ENCODE data around the gene ROR1. TPM values are rescaled to one million over a fixed set of nuclear protein-coding genes. Genes with fewer than 3 reads are reported as not detected.
A peak's percentile ranks its signal among the peaks of the same experiment; 100 is the strongest.

ROR1 gene
- total RNA-seq, 1 donor from 2014 or later: 30.3 TPM

- Histone ChIP-seq H3K27ac (peak overlapping the region; percentile 12), H2AFZ (replicated peaks) (no peak overlapping the region), H4K20me1 (ENCODE audit: low read depth) (no peaks in the 10 kb centered on the region), H3K9ac (no peak overlapping the region), H3K9me3 (ENCODE audit: low read depth) (no peaks in the 10 kb centered on the region), H3F3A (ENCODE audit: low read depth) (peaks cover 4% of the 10 kb centered on the region), H3K4me3 (no peak overlapping the region), H3K27me3 (no peaks in the 10 kb centered on the region), H3K4me1 (peaks cover 12% of the 10 kb centered on the region), H3K36me3 (no peaks in the 10 kb centered on the region), H3K79me2 (ENCODE audit: low read depth) (no peaks in the 10 kb centered on the region), H3K4me2 (peak overlapping the region; percentile 29)
- no peak for DNase-seq (ENCODE audit: low spot score)
- H3K27ac Mint-ChIP-seq: no peak overlapping the region
- H3K4me1 Mint-ChIP-seq: peaks cover 2% of the 10 kb centered on the region
- H3K9me3 Mint-ChIP-seq: no peaks in the 10 kb centered on the region
- peaks cover 10% of the 10 kb centered on the region for H3K36me3 Mint-ChIP-seq
- H3K4me3 Mint-ChIP-seq: no peak overlapping the region
- no peak for TF ChIP-seq EZH2 (IDR thresholded peaks at IDR 0.05)
- TF ChIP-seq CTCF (IDR thresholded peaks at IDR 0.05): peak; percentile 10
- no peaks in the 10 kb centered on the region for H3K27me3 Mint-ChIP-seq (ENCODE audit: insufficient read depth, low read depth)
These were observed 381.5 kb downstream of the ROR1 start for GRCh38 chr1:64155278-64155677.

GRCh38 chr1:64161357-64161941 is 387.6 kb downstream of the ROR1 start:
- peaks cover 10% of the 10 kb centered on the region for H3K36me3 Mint-ChIP-seq
- peaks cover 26% of the 10 kb centered on the region for H3F3A ChIP-seq (ENCODE audit: low read depth)
- TF ChIP-seq EZH2 (IDR thresholded peaks at IDR 0.05) (no peak), CTCF (IDR thresholded peaks at IDR 0.05) (no peak), EZH2phosphoT487 (IDR thresholded peaks at IDR 0.05) (no peak)
- H3K4me3 Mint-ChIP-seq: no peak overlapping the region
- peaks cover 29% of the 10 kb centered on the region for H4K20me1 ChIP-seq (ENCODE audit: low read depth)
- no peaks in the 10 kb centered on the region for H3K27me3 ChIP-seq
- peak overlapping the region; percentile 30 for H3K4me2 ChIP-seq
- H3K36me3 ChIP-seq: no peaks in the 10 kb centered on the region
- H3K9me3 ChIP-seq (ENCODE audit: low read depth): no peaks in the 10 kb centered on the region
- peaks cover 23% of the 10 kb centered on the region for H3K4me1 ChIP-seq
- peaks cover 2% of the 10 kb centered on the region for H3K27me3 Mint-ChIP-seq (ENCODE audit: insufficient read depth, low read depth)
- H2AFZ ChIP-seq (replicated peaks): no peak overlapping the region
- no peak overlapping the region for H3K4me3 ChIP-seq
- H3K79me2 ChIP-seq (ENCODE audit: low read depth): peaks cover 4% of the 10 kb centered on the region
- no peak overlapping the region for H3K9ac ChIP-seq
- peaks cover 20% of the 10 kb centered on the region for H3K4me1 Mint-ChIP-seq
- H3K27ac ChIP-seq: no peak overlapping the region
- no peak for DNase-seq (ENCODE audit: low spot score)
- H3K9me3 Mint-ChIP-seq: no peaks in the 10 kb centered on the region
- H3K27ac Mint-ChIP-seq: no peak overlapping the region

GRCh38 chr1:64162151-64162550 is 388.3 kb downstream of the ROR1 start:
- Histone ChIP-seq H3K79me2 (ENCODE audit: low read depth) (peaks cover 4% of the 10 kb centered on the region), H3K27ac (no peak overlapping the region), H3K27me3 (no peaks in the 10 kb centered on the region), H3K9ac (no peak overlapping the region), H3K36me3 (no peaks in the 10 kb centered on the region), H3K4me2 (peak overlapping the region; percentile 30), H3K4me3 (no peak overlapping the region), H2AFZ (replicated peaks) (no peak overlapping the region), H4K20me1 (ENCODE audit: low read depth) (peaks cover 29% of the 10 kb centered on the region), H3K4me1 (peaks cover 23% of the 10 kb centered on the region), H3F3A (ENCODE audit: low read depth) (peaks cover 26% of the 10 kb centered on the region), H3K9me3 (ENCODE audit: low read depth) (no peaks in the 10 kb centered on the region)
- TF ChIP-seq EZH2phosphoT487 (IDR thresholded peaks at IDR 0.05) (no peak), CTCF (IDR thresholded peaks at IDR 0.05) (no peak), EZH2 (IDR thresholded peaks at IDR 0.05) (no peak)
- DNase-seq (ENCODE audit: low spot score): peak; percentile 68
- Mint-ChIP-seq H3K27me3 (ENCODE audit: insufficient read depth, low read depth) (peaks cover 2% of the 10 kb centered on the region), H3K4me3 (no peak overlapping the region), H3K4me1 (peaks cover 20% of the 10 kb centered on the region), H3K9me3 (no peaks in the 10 kb centered on the region), H3K27ac (no peak overlapping the region), H3K36me3 (peaks cover 10% of the 10 kb centered on the region)

Measured in neural progenitor cell (in vitro differentiated cells).